Renal pelvis (tissue), 4 donors: ENCODE data around the gene NPAS1. TPM values are rescaled to one million over a fixed set of nuclear protein-coding genes. Genes with fewer than 3 reads are reported as not detected.
"Not testable (repeated sequence)": the region's sequence is repeated elsewhere in the genome, so short reads cannot be mapped to it uniquely, and the experiment has no call there.

Source experiments
- DNase-seq: peaks from one replicate; pipeline ENCODE4 v3.0.0-alpha.2; 2013
- polyA plus RNA-seq, 3 donors: library from polyadenylated mRNA; unstranded; fragments of 120-200 nt; gene quantifications; one replicate each; pipeline ENCODE4 v1.2.1, GENCODE V29; 2013; ENCODE audit not compliant: insufficient read length in 3 of 3

The NPAS1 gene
- polyA plus RNA-seq, 3 donors: 2.3 to 3.3 (median 2.6) TPM

DNA sequence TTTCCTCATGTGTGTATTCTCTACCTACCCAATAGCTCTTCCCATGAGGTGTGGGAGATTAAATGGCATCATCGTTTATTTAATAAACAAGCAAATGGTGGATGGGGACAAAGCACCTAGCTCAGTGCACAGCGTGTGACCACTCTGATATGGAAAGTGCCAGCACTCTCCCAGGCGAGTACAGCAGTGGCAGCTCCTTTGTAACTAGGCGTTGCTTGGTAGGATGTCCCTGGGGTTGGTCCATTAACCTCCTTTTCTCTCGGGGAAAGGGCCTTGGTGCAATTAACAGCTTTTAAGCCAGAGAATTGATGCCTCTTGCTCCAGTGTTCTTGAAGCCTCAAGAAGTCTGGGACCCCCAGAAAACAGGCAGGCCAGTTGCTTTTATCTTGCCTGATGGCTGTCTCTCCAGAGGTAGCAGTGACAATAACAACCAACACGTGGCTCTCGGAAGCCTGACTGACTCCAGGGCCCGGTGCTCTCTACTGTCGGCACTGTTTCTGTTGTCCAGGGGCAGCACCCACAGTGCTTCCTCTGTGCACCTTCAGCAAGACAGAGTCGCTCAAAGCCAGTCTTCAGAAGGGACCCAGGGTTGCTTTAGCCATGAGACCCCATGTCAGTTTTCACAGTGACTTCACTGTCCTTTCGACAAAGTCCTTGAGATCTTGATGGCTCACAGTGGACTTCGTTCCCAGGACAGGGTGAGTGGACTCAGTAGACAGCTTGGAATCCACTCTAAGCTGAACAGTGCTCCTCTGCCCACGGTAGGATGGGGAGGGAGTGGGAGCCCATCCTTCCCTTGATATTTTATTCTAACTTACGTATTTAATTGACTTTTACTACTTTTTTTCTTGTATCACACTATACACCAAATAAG, 33.9 kb upstream of the NPAS1 start:
- DNase-seq: no peak

GRCh38 chr19:46988614-46989230, 30.9 kb upstream of the NPAS1 start:
- DNase-seq: no peak

GRCh38 chr19:46990991-46991676, 28.5 kb upstream of the NPAS1 start:
- peak; percentile 86 for DNase-seq

DNA sequence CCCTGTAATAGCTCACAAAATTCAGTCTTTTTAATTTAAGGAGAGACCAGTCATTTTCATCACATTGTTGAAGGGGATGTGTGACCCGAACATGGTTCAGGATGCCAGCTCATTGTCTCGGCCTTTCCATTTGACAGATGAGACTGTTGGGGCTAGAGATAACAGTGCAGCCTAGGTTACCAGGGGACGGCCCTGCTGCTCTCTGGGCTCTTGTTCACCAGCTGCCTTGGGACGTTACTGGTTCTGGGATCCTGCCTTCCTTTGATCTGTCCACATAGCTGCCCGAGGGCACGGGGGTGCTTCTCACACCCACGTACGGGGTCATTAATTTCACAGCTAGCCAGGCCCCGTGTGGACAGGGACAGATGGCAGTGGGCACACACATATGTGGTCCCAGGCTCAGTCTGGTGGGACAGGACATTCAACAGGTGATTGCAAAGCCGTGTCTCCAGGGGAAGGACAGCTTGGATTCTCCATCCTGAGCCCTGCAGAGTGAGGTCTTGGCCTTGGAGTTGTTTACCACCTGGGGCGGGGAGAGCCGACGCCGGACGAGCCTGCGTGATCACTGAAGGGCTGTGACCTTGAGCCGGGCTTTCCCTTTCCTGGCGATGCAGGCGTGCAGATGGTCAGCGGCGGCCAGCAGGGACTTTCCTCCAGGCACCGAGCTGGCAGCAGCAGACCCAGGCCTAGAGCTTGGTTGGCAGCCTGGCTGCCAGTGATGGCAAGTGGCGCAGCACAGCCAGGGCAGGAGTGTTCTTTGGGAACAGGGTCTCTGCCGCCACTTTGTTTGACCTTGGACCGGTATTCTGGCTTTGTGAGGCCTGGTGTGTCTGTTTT, 26.7 kb upstream of the NPAS1 start:
- no peak for DNase-seq

DNA sequence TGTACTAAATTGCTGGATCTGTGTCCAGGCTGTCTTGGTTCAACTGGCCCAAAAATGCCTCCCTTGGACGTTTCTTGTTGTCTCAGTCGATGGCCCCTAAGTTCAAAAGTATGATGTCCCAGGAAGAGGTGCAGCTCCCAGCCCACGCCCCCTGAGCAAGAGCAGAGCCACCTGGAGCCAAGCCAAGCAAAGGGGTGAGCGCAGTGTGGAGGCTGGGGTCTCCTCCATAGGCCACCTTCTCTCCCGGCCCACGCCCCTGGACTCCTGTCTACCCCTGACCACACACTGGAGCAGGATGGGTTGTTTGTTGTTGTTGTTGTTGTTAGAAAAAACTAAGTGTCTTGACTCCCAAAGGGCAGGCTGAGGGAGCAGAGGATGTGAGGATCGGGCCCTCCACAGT, 26.0 kb upstream of the NPAS1 start:
- DNase-seq: no peak

- no peak for DNase-seq
Observed at GRCh38 chr19:46994141-46994686, 25.4 kb upstream of the NPAS1 start.

DNA sequence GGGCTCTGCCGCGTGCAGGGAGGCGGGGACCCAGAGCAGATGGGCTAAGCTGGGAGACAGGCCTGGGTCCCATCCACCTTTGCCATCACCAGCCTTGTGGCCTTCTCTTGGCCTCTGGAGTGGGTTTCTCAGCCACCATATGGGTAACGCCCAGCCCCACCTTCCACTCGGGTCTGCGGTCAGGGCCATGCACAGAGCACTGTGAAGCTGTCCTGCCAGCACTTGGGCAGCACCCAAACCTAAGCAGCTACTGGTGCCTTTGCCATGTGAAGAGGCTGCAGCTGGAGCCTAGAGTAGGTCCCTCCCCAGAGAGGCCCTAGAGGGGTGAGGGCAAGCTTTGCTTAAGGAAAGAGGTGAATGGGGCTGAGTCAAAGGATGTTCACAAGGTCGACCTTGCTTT, 24.1 kb upstream of the NPAS1 start:
- no peak for DNase-seq

DNA sequence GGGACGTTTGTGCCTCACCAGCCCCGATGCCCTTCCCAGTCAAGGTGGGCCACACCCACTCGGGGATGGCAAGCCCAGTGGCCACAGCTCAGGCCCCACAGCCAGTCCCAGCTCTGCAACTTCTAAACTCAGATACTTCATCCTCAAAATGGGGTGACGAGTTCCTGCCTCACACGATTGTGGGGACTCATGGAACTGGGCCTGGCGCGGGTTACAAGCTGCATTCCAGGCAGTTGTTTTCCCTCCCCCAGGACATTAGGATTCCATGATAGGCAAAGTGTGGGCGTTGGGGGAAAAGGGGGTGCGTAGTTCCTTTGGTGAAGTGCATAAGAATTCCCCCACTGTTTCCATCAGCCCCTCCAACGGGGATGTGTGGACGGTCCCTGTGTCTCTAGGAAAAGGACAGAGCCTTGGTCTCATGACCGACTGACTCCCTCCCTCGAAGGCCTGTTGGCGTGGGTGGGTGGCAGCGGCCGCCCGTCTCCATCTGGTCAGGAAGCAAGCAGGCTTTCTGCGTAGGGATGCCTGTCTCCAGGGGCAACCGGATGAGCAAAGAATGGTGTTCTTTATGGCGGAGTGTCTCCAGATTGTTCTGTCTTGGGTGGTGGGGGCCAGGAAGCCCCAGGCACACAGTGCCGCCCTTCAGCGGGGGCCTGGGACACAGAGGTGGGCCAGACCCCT, 21.1 kb upstream of the NPAS1 start:
- no peak for DNase-seq

GRCh38 chr19:46999377-46999776, 20.3 kb upstream of the NPAS1 start:
- no peak for DNase-seq

GRCh38 chr19:46999878-47000277, 19.8 kb upstream of the NPAS1 start:
- no peak for DNase-seq

DNA sequence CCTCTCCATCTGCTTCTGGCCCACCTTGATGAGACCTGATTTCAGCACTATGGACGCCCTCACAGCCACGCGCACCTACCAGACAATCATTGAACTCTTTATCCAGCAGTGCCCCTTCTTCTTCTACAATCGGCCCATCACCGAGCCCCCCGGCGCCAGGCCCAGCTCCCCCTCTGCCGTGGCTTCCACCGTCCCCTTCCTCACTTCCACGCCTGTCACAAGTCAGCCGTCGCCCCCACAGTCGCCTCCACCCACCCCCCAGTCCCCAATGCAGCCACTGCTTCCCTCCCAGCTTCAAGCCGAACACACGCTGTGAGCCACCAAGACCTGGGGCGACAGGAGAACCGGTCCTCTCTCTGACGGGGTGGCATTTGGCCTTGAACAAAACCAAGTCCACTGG, 19.3 kb upstream of the NPAS1 start:
- DNase-seq: no peak

DNA sequence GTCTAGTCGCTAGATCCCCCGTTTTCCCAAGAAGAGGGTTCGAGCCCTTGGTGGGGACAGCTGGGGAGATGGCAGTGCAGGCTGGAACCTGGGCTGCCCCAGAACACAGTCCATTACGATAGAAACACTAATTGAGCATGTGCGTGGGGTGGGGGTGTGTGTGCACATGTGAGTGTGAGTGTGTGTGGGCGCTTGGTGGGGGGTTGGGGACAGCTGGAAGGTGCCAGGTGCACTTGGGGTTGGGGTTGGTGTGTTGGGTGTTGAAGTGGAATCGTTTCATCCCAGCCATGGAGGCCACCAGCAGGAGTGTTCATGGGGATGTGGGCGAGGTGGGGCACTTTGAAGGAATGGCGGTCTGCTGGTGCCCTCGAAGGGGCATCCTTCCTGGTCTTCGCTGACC, 18.1 kb upstream of the NPAS1 start:
- DNase-seq: no peak

- DNase-seq: no peak
Observed at GRCh38 chr19:47002106-47002766, 17.4 kb upstream of the NPAS1 start.

DNA sequence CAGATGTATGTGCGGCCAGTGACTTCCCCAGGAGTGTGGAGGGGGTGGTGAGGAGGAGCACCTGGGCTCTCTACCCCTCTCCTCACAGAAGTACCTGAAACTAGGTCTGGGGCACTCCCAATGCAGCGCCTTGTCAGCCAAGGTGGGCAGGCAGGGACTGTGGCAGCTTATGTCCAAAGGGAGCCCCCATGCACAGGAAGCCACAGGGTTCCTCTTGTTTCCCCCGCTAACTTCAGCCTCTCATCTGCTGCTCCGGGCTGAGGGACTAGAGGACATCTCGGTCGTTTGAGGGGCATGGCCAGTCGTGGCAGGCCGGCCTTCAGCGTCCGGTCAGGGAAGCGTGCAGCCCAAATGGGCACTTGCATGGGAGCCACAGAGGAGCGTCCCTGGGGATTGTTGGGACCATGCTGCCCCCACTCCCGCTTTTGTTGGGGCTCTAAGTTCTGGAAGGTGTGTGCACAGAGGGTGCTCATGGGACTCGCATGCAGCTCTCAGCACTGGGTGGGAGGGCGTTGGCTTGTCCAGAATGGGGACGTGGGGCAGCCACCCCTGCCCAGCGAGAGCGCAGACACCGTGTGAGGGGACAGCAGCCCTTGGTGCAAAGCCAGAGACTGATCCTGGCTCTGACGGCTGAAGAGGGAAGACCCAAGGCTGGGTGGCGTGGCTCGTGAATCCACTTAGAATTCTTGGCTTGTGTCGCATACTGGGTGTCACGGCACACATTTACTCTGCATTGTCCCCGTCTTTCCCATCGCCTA, 16.6 kb upstream of the NPAS1 start:
- DNase-seq: no peak

- no peak for DNase-seq
Observed at GRCh38 chr19:47003611-47004465, 15.8 kb upstream of the NPAS1 start.

DNA sequence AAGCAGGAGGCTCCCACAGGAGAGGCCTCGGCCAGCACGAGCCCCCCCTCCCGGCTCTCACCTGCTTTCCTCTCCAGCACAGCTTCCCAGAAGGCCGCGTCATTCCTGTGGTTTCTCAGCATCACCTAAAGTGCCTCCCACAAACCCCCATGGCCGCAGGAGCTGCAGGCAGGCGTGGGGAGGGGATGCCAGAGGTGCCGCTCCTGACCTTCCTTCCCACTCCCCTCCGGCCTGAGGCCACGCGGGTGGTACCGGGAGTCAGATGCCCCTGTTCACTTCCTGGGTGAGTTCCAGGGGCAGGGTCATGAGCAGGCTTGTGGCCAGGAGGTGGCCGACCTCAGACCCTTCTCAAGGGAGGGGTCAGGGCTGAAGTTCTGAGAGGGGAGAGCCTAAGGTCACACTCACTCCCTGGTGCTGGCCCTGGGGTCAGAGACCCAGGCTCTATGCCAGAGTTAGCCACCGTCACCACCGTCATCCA, 14.4 kb upstream of the NPAS1 start:
- DNase-seq: no peak

- no peak for DNase-seq
Observed at GRCh38 chr19:47005873-47006272, 13.8 kb upstream of the NPAS1 start.

DNA sequence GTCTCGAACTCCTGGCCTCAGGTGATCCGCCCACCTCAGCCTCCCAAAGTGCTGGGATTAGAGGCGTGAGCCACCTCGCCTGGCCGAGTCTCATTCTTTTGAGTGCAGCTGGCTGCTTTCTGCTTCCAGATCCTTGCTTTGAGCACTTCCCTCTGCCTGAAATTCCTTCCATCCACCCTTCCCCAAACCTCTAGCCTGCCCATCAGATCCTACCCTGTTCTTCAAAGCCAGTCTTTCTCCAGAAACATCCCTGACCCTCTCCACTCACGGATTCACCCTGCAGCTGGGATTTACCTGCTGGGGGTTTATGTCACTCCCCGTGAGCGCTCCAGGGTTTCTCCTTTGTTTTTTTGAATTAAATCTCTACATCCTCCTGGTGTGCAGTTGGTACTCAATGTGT, 13.1 kb upstream of the NPAS1 start:
- no peak for DNase-seq

GRCh38 chr19:47010549-47010948, 9.1 kb upstream of the NPAS1 start:
- DNase-seq: not testable (repeated sequence)
